A549 treated with CpdA at 1 μM for 4 hours (cell line): ENCODE data around the gene NXF1. TPM values are rescaled to one million over a fixed set of nuclear protein-coding genes. Genes with fewer than 3 reads are reported as not detected.

ENCODE experiments used
- total RNA-seq: library from RNA; stranded (reverse); fragments of 200-300 nt; extraction: Qiagen RNA extraction; gene quantifications from 5 replicates; pipeline ENCODE4 v1.2.3, GENCODE V29; 2022; ENCODE audit warnings: low read depth

NXF1 gene
- 48.0 to 61.2 TPM (median 57.6 TPM) in 5 replicates for total RNA-seq

DNA sequence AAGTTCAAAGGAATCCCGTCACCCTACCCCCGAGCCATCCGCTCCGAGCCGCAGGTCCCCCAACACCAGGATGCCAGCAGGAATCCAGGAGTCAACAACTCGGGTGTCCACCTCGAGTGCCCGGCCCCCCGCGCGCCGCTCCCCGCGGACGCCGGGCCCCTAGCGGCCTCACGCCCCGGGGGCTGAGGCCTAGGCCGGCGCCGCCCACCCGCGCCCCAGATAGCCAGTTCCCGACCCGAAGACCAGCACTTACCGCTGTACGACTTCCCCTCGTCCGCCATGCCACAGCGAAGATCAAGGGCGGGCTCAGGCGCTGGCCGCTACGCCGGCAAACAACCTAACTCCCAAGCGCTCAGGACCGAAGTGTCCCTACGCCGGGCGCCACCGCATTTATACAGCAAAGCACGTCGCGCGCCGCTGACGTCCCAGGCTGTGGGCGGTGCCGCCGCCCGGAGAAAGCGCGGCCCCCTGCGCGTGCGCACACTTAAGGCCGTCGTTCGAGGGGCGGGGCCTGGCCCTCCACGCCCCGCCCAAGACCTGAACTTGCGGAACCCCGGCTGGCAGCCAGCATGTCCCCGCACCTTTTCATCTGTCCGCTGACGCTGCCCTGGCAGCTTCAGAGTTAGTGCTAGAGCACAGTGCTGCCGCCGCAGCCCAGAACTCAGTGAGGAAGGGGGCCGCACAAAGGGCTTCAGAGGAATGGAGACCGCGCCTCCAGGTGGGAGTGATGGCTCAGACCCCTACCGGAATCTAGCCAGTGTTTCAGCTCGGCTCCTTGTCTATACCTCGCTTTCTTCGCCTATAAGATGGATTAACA lies at the start of gene NXF1:
NXF1 (minus strand) TSS at position 365 of the 817 bp plus-strand sequence; CDS start at position 281, 84 bp downstream.

DNA sequence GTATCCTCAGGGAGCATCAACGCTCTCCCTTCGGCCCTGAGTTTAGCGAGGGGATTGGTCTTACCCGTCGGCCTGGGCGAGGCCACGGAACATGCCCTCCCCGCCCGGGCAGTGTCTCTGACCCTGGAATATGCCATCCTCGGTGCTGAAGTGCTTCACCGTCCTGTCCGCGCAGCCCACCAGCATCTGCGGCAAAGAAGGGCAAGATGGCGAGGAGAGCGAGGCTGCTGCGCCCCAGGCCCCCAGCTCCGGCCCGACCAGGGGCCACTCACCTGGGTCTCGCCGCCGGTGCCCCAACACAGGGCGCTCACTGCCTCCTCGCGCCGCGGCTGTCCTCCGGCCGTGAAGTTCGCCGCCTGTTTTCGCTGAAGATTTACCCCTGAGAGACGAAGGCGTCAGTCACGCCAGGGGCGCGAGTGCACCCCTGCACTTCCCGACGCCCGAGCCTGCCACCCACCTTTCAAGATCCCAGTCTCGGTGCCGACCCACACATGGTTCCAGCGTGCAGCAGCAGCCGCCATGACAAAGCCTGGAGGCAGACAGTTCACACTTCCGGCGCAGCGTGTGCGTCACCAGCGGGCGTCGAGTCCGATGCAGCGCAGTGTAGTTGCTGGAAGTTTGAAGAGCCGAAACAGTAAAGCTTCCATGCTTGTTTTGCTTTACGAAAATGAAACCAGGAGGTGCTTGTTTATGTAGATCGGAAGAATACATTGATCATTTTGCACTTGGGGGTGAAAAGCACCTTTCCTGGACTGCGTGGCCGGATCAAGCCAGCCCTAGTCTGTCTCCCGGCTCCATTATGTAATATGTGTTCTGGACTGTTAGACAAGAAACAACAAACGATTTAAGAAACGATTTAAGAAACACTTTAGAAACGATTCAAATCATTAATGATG lies 34.1 kb upstream of the NXF1 start, which contains the start of gene WDR74:
WDR74 (minus strand) TSS at position 541 of the 896 bp plus-strand sequence; CDS start at position 521, 20 bp downstream.

GRCh38 chr11:62832336-62833234 lies 27.3 kb upstream of the NXF1 start, which contains the start of gene TEX54:
TSS of gene TEX54 (minus strand) at chr11:62832841.

GRCh38 chr11:62831520-62832335 lies 26.5 kb upstream of the NXF1 start, which contains the start of gene STX5:
TSS of gene STX5 (minus strand) at chr11:62832051. CDS start at chr11:62831243, 808 bp downstream.

GRCh38 chr11:62791501-62792201 lies 13.6 kb downstream of the NXF1 start, which contains the start of gene TMEM223:
TSS of gene TMEM223 (minus strand) at chr11:62792006. CDS start at chr11:62791994, 12 bp downstream.

DNA sequence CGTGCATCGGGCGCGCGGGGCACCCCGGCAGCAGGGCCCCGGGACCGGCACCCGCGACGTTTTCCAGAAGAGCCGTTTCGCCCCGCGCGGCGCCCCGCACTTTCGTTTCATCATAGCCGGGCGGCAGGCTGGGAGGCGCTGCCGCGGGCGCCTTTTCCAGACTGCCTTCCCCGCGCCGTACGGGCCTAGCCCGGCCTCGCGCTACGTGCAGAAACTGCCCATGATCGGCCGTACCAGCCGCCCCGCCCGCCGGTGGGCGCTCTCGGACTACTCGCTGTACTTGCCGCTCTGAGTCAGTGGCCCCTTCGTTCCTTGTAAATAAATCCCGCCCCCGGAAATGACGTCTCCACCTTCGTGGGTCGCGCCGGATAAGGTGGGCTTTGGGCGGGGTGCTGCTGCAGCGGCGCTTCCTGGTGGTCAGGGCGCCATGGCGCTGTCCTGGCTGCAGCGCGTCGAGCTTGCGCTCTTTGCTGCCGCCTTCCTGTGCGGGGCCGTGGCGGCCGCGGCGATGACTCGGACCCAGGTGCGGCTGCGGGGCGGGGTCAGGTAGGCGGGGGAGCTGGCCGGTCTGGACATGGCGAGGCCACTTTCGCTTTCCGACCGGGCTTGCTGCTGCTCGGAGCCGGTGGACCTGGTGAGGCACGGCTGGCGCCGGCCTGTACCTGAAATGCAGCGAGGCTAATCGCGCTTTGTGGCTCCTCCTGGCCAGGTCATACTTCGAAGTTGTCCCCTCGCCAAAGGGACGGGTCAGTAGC lies 18.1 kb downstream of the NXF1 start, which contains the start of gene TMEM179B:
TMEM179B (plus strand) TSS at position 398 of the 755 bp plus-strand sequence; CDS start at position 428, 30 bp downstream.

GRCh38 chr11:62771144-62772021 lies 33.9 kb downstream of the NXF1 start, which contains the start of gene TAF6L:
TSS of gene TAF6L (plus strand) at chr11:62771396. CDS start at chr11:62775784, 4,388 bp downstream.

DNA sequence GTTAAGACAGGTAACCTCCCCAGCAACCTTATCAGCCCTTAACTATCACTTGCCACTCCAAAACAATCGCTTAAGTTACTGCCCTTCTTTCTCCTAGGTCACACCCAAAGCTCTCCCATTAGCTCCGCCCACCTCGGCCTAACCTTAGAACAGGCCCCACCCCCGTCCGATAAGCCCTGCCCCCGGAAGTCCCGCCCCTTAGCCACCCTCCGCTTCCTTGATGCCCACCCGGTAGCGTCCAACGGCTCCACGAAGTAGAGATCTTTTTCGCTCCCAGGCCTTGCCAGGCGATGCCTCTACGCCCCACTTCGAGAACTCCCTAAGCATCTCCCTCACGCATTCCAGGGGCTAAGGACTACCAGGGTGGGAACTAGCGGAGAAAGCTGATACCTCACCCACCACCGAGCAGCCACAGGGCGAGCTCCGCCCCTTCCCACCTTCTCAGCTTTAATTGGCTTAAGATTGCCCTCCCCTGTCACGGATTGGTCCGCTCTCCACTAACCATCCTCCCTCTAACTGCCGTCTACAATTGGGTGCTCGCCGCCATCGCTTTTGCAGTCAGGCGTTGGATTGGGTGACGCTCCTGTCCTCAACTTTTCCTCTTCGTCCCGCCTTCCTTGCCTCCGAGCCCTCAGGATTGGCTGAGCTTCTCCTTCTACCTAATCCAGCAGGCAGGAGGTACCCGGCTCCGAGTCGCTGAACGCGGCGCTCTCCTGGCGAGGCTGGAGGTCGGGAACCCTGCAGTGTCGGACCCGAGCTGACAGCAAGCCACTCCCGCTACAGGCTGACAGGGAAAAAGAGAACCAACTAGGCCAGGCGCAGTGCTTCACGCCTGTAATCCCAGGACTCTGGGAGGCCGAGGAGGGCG lies 51.3 kb downstream of the NXF1 start, which contains the start of gene ZBTB3:
ZBTB3 (minus strand) TSS at position 425 of the 868 bp plus-strand sequence. CDS start 496 bp downstream, outside the sequence.

Other genes starting within 250 kb of the NXF1 start
- gene EEF1G, start 231.5 kb downstream of the NXF1 start, total RNA-seq, result 1,810 to 2,054 TPM (median 1,998 TPM) in 5 replicates
- gene TUT1, start 213.9 kb downstream of the NXF1 start, total RNA-seq, result 12.6 to 16.4 TPM (median 14.7 TPM) in 5 replicates
- 85.5 to 90.4 TPM (median 87.7 TPM) in 5 replicates for gene MTA2, start 203.6 kb downstream of the NXF1 start, total RNA-seq
- gene EML3, start 192.7 kb downstream of the NXF1 start, total RNA-seq, result 17.7 to 28.3 TPM (median 25.4 TPM) in 5 replicates
- 2.2 to 4.7 TPM (median 4.0 TPM) in 5 replicates for gene ROM1, start 192.2 kb downstream of the NXF1 start, total RNA-seq
- gene B3GAT3, start 183.5 kb downstream of the NXF1 start, total RNA-seq, result 43.0 to 56.7 TPM (median 55.6 TPM) in 5 replicates
- gene GANAB, start 158.8 kb downstream of the NXF1 start, total RNA-seq, result 243 to 281 TPM (median 269 TPM) in 5 replicates
- 16.8 to 22.4 TPM (median 21.8 TPM) in 5 replicates for gene INTS5, start 152.1 kb downstream of the NXF1 start, total RNA-seq
- gene C11orf98, start 140.2 kb downstream of the NXF1 start, total RNA-seq, result 136 to 160 TPM (median 145 TPM) in 5 replicates
- gene CSKMT, start 140.1 kb downstream of the NXF1 start, total RNA-seq, result 11.7 to 17.3 TPM (median 13.5 TPM) in 5 replicates
- 23.9 to 36.7 TPM (median 32.9 TPM) in 5 replicates for gene UQCC3, start 133.8 kb downstream of the NXF1 start, total RNA-seq
- 4.0 to 5.2 TPM (median 5.0 TPM) in 5 replicates for gene LBHD1, start 133.2 kb downstream of the NXF1 start, total RNA-seq
- gene UBXN1, start 126.4 kb downstream of the NXF1 start, total RNA-seq, result 113 to 129 TPM (median 124 TPM) in 5 replicates
- 0.08 to 0.12 TPM (median 0.10 TPM) in 3 of 5 replicates, not detected in the others for gene LRRN4CL, start 115.9 kb downstream of the NXF1 start, total RNA-seq
- 55.9 to 81.0 TPM (median 72.4 TPM) in 5 replicates for gene BSCL2, start 98.0 kb downstream of the NXF1 start, total RNA-seq
- 0.08 TPM in 1 of 5 replicates, not detected in the others for gene GNG3, start 97.8 kb downstream of the NXF1 start, total RNA-seq
- 37.0 to 43.4 TPM (median 42.3 TPM) in 5 replicates for gene HNRNPUL2, start 78.0 kb downstream of the NXF1 start, total RNA-seq
- gene TTC9C, start 77.0 kb downstream of the NXF1 start, total RNA-seq, result 32.4 to 38.1 TPM (median 35.4 TPM) in 5 replicates
- 0.97 to 2.2 TPM (median 1.4 TPM) in 5 replicates for gene ZBTB3, start 51.3 kb downstream of the NXF1 start, total RNA-seq
- 164 to 200 TPM (median 184 TPM) in 5 replicates for gene POLR2G, start 43.9 kb downstream of the NXF1 start, total RNA-seq
- 13.6 to 17.9 TPM (median 16.1 TPM) in 5 replicates for gene TAF6L, start 34.0 kb downstream of the NXF1 start, total RNA-seq
- 67.5 to 93.2 TPM (median 88.1 TPM) in 5 replicates for gene TMEM179B, start 18.0 kb downstream of the NXF1 start, total RNA-seq
- 19.1 to 31.3 TPM (median 28.3 TPM) in 5 replicates for gene TMEM223, start 13.4 kb downstream of the NXF1 start, total RNA-seq
- 19.8 to 29.3 TPM (median 27.5 TPM) in 5 replicates for gene STX5, start 26.6 kb upstream of the NXF1 start, total RNA-seq
- not detected in 5 replicates for gene TEX54, start 27.4 kb upstream of the NXF1 start, total RNA-seq
- 74.7 to 85.8 TPM (median 82.6 TPM) in 5 replicates for gene WDR74, start 34.1 kb upstream of the NXF1 start, total RNA-seq
- gene SLC3A2, start 75.5 kb upstream of the NXF1 start, total RNA-seq, result 884 to 1,045 TPM (median 1,010 TPM) in 5 replicates
- gene CHRM1, start 115.9 kb upstream of the NXF1 start, total RNA-seq, result 0.06 to 0.20 TPM in 2 of 5 replicates, not detected in the others
- not detected in 5 replicates for gene SLC22A6, start 179.5 kb upstream of the NXF1 start, total RNA-seq
- not detected in 5 replicates for gene SLC22A8, start 210.4 kb upstream of the NXF1 start, total RNA-seq